ENCODE results near the gene TGOLN2.
A peak's percentile ranks its signal among the peaks of the same experiment; 100 is the strongest.
"Not testable (repeated sequence)": the region's sequence is repeated elsewhere in the genome, so short reads cannot be mapped to it uniquely, and the experiment has no call there.

Gene TGOLN2

DNA sequence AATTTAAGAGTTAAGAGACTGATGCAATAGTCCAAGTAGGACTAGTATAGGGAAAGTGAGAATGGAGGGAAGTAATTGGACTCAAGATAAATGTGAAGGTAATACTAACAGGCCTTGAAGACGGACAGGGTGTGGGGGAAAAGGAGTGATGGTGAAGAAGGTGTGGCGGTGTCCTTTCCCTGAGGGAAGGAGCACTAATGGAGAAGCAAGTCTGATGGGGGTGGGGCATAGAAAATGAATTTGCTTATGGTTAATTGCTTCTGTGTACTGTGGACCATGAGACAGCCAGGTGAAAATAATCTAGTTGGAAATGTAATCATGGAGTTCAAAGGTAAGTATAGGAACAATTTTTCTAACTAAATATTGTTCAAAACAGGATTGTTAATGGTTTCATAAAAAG is 7.1 kb upstream of the TGOLN2 start:
- DNase-seq, result no peak

DNA sequence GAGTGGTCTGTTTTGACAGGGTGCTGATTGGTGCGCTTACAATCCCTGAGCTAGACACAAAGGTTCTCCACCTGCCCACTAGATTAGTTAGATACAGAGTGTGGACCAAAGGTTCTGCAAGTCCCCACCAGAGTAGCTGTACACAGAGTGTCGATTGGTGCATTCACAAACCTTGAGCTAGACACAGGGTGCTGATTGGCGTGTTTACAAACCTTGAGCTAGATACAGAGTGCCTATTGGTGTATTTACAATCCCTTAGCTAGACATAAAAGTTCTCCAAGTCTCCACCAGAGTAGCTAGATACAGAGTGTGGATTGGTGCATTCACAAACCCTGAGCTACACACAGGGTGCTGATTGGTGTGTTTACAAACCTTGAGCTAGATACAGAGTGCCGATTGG is 6.1 kb upstream of the TGOLN2 start:
- not testable (repeated sequence) for DNase-seq

DNA sequence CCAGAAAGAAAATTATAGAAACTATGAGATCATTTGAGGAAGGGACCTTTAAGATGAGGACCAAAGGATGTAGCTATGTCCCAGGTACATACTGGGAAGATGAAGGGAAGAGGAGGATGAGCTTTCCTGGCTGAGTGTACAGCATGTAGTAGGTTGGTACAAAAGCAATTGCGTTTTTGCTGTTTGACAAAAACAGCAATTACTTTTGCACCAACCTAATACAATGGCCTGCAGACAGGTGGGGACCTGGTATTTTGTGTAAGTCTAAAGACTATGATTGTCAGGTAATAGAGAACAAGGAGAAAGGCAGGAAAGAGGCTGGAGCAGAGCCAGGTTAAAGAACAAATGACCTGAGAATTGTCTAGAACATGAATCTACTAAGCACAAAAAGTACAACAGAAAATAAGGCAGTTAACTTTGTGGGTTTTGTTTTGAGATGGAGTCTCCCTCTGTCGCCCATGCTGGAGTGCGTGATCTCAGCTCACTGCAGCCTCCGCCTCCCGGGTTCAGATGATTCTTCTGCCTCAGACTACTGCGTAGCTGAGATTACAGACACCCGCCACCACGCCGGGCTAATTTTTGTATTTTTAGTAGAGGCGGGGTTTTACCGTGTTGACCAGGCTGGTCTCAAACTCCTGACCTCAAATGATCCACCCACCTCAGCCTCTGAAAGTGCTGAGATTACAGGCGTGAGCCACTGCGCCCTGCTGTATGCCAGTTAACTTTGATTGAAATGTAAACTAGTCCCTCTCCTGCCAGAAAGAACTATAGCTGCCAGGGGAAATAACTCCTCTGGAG is 3.2 kb upstream of the TGOLN2 start:
- no peak for DNase-seq

DNA sequence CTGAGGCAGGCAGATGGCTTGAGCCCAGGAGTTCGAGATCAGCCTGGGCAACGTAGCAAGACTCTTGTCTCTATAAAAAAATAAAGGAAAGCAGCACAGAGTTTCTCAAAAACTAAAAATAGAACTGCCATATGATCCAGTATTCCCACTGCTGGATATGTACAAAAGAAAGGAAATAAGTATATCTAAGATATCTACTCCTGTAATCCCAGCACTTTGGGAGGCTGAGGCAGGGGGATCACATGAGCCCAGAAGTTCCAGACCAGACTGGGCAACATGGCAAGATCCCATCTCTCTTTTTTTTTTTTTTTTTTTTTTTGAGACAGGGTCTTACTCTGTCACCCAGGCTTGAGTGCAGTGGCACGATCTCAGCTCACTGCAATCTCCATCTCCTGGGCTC is 1.9 kb upstream of the TGOLN2 start:
- DNase-seq, result not testable (repeated sequence)

DNA sequence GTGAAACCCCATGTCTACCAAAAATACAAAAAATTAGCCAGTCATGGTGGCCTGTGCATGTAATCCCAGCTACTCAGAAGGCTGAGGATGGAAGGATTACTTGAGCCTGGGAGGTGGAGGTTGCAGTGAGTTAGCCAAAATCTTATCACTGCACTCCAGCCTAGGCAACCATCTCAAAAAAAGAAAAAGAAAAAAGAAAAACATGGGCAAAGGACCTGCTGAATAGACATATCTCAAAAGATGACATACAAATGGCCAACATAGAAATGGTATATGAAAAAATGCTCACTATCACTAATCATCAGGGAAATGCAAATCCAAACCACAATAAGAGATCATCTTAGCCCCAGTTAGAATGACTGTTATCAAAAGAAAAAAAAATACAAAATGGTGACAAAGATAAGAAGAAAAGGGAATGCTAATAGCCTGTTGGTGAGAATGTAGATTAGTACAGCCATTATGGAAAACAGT is 1.4 kb upstream of the TGOLN2 start:
- DNase-seq, result no peak

DNA sequence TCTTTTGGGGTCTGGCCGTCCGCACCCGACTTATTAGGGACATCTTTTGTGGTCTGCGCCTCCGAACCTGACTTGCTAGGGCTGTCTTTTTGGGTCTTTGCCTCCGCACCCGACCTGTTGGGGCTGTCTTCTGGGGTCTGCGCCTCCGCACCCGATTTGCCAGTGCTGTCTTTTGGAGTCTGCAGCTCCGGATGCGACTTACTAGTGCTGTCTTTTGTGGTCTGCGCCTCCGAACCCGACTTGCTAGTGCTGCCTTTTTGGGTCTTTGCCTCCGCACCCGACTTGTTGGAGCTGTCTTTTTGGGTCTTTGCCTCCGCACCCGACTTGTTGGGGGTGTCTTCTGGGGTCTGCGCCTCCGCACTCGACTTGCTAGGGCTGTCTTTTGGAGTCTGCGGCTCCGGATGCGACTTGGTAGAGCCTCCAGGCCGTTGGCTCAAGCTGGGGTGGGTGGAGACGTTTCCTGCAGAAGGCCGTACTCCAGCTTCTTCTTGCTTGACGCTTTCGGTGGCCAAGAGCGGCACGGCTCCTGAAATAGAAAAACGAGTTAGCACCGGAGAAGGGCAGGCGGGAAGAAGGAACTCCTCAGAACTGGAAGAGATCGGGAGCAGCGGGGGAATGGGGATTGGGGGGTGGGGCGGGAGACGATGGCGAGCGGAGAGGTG is 498 bp downstream of the TGOLN2 start:
- peak; percentile 29 to 45 for DNase-seq

DNA sequence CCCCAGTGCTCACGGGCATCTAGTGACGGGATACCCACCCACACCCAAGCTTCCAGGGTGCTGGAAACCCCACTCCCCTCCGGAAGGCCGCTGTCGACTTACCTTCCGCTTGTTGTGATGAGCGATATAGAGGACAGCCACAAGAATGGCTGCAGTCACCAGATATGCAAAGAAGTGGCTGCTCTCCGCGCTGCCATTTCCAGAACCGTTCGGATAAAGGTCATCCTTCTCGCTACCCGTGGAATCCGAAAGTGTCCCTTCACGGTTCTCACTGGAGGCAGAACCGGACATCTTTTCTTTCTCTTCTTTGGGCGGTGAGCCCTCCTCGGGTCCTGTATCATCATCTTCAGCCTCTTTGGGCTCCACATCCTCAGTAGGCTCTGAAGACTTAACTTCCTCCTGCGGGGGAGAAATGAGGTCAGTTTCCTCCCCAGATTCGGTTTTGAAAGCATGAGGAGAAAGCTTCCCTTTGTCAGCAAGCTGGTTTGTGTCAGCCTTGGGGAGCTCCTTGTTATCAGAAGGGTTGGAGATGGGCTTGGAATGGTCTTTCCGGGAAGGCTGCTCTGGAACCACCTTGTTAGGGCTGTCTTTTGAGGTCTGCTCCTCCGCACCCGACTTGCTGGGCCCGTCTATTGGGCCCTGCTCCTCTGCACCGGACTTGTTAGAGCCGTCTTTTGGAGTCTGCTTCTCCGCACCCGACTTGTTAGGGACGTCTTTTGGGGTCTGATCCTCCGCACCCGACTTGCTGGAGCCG is 1.2 kb downstream of the TGOLN2 start:
- DNase-seq, result peak in 1 of 2 experiments; percentile 43

DNA sequence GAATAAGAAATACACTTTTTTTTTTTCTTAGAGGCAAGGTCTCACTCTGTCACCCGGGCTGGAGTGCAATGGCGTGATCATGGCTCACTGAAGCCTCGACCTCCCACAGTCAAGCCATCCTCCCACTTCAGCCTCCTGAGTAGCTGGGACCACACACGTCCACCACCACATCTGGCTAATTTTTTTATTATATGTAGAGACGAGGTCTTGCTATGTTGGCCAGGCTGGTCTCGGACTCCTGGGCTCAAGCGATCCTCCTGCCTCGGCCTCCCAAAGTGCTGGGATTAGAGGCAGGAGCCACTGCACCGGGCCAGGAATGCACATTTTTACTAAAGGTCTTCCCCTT is 2.4 kb downstream of the TGOLN2 start:
- DNase-seq, result no peak

DNA sequence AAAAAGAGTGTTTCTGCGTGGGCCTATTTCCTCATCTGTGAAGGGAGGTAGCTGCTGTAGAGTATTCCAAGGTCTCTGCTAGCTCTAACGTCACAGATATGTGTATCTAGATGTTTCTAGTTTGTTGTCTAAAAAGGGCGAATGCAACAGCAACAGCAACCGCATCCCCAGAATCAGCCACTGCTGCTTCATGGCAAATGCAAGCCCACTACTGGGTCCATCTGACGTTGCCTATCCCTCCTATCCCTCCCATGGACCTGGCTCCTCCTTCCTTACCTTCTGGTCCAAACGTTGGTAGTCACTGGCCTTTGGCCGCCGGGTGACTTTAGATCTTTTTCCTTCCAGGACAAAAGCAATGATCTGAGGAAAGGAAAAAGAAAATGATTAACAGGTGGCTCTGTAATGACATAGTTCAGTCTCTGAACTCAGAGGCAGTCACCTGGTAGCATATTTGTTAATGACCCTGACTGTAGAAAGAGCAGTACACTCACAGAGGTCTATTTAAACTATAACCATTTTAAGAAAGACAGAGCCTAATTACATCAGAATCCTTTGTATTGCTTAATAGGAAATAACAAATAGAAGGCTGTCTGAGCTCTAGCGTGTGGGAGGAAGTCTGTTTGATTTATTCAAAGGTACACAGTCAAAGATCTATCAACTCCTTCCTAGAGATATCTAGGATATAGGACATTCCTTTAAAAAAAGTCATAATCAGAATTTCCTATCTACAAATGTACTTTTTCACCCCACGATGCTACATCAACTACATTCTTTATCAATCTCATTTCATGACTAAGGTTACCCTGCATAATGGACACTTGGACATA is 2.9 kb downstream of the TGOLN2 start:
- DNase-seq, result no peak

DNA sequence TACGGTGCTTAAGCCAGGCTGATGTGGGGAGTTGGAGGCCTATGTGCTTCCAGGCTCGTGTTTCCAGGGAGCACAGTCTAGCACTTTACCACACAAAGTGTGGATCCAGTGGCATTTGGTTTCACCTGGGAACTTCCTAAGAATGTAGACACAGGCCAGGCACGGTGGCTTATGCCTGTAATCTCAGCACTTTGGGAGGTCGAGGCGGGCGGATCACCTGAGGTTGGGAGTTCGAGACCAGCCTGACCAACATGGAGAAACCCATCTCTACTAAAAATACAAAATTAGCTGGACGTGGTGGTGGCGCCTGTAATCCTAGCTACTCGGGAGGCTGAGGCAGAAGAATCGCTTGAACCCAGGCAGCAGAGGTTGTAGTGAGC is 3.8 kb downstream of the TGOLN2 start:
- DNase-seq, result not testable (repeated sequence)

DNA sequence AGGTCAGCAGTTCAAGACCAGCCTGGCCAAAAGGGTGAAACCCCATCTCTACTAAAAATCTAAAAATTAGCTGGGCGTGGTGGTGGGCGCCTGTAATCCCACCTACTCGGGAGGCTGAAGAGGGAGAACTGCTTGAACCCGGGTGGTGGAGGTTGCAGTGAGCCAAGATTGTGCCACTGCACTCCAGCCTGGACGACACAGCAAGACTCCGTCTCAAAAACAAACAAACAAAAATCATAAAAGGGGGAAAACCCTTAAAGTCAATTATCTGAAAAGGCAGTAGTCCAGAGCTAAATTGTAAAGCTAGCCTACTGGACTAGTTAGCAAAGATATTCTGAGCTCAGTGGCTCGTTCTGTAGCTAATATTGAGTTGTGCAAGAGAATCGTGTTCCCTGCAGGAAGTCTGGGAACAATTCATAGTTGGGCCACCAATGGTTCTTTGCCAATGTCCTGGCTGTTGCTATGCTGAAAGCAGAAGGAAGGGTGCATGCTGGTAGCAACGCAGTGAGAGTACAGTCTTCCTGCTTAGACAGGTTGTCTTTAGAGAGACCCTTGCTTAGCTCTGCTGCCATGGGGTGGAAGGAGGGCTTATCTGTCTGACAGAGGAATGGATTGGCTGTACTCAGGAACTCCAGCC is 4.3 kb downstream of the TGOLN2 start:
- DNase-seq, result no peak

DNA sequence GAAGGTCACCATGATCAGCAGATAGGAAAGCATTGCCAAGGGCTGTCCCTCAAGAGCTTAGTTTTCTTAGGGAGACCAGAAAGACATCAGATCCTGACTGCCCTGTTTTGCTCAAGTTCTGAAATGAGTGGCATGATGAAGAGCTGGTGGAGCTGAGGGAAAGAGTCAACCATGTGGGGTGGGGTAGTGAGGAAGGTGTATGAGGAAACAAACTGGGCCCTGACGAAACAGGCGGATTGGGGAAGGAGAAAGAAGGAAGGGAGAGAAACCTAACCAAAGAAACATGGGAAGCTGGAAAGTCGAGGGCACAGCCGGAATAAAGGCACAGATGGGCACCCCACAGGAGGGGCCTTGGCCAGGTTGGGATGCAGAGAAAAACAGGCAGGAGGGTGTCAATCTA is 8.0 kb downstream of the TGOLN2 start:
- no peak for DNase-seq

DNA sequence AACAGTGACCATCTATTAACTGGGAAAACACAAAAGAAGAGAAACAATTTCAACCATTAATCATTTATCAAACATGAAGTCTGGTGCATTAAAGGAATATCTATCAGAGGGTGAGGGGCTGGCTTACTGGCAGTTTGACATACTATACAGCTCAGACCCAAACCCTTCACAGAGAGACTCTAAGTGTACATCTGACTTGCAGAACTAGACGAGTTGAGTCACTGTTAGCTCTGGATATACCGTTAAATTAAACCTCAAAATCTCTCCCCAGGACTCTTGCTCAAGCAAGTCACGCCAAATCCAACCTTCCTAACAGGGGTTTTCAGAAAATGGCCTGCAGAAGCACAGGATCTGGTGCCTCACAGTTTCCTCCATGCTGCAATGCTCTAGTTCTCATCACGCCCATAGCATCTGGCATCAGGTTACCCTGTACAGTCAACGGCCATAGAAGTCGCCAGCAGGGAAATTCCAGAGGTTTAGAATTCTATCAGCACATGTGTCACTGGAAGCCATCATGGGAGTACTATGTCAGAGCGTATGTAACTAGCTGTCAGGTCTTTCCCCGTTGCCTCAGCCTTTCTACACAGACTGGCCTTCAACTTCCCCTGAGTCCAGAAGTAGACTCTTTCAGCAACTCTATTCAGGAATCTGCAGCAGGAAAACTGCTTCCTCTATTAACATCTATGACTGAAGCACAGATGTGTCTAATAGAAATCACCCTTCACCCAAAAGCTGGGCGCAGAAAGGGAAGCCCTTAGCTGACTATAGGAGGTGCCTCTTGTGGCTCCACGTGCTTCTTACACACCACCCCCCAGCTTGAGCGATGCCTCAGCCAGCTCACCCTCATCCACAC is 9.3 kb downstream of the TGOLN2 start:
- DNase-seq, result peak in 1 of 2 experiments; percentile 18

DNA sequence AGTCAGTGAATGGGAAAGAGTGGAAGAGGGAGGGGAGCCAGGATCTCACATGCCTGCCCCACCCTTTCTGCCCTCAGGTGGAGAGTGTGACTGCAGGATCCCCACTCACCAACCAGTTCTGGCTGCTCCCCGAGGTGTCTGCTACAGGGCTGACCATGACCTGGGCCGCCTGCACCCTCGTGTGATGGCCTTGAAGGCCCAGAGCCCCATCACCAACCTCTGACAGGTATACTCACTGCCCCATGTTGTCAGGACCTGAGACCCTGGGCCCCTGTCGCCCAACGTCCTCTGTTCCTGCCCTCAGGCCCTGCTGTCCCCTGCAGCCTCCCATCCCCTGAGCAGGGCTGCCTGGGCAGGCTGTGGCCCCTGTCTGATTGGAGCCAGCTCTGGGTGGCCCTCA is 11.9 kb downstream of the TGOLN2 start:
- DNase-seq, result not testable (repeated sequence)

DNA sequence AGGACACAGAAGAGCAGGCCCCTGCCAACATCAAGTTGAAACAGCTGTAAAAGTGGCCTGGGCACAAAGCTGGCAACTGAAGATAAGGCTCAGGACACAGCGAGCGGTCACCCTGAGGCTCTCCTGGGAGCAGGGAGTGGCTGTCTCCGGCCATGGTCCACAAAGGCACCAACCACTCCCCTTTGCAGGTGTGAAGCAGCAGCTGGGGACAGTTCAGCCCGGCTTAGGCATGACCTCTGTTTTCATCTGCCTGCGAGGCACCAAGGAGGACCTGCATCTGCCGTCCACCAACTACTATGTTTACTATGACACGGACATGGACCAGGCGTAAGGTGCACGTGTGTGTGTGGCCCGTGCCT is 12.9 kb downstream of the TGOLN2 start:
- no peak for DNase-seq

DNA sequence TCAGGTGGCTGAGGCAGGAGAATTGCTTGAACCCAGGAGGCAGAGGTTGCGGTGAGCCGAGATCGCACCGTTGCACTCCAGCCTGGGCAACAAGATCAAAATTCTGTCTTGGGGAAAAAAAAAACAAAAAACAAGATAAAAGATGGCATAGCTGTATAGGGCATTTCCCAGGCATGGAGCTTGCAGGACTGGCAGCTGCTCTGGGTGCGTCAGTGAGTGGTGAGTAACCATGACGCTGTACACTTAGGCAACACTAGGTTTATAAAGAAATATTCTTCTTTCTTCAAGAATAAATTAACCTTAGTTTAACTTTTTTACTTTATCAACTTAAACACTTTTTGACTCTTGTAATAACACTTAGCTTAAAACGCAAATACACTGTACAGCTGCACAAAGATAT is 15.4 kb downstream of the TGOLN2 start:
- DNase-seq, result no peak

DNA sequence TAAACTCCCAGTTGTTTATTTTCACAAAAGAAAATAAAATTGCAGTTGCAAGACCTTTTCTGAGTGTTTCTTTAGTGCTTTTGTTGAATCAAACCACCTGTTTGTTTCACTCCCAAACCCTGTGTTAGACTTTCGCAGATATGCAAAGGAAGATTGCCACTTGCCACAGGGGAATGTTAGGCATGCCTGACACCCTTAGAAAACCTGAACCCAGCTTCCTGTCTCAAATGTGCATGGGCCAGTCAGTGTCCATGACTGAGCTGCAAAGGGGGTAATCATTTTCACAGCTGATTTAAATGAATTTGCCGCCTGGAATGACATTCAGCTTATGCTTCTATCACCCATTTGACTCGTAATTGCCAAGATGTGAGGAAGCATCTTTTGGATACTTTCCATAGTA is 17.5 kb downstream of the TGOLN2 start:
- DNase-seq, result no peak

DNA sequence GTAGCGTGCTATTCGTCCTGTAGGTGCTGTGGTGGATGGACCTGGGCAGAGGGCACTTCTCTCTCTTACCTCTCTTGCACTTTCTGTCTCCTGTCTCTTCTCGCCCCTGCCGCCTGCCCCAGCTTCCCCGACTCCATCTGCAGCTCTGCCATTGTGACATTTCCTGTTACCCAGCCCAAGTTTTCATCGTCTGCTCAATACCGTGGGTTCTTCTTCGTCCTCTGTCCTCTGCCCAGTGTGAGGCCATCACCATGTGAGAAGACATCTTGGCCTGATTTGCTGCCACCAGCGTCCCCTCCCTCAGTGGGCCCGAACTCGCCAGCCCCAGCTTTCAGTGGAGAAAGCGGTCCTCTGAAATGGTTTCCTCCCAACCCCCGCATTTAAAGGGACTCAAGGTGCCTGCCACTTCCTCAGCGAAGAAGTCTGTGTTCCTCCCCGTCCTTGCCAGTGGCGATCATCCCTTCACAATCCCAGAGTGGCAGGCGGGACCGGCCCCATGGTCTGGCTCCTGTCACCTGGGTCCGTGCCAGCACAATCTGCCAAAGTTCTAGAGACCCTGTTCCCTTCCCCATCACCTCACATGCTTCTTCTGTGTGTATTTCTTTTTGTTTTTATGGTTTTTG is 18.0 kb downstream of the TGOLN2 start:
- DNase-seq, result no peak

DNA sequence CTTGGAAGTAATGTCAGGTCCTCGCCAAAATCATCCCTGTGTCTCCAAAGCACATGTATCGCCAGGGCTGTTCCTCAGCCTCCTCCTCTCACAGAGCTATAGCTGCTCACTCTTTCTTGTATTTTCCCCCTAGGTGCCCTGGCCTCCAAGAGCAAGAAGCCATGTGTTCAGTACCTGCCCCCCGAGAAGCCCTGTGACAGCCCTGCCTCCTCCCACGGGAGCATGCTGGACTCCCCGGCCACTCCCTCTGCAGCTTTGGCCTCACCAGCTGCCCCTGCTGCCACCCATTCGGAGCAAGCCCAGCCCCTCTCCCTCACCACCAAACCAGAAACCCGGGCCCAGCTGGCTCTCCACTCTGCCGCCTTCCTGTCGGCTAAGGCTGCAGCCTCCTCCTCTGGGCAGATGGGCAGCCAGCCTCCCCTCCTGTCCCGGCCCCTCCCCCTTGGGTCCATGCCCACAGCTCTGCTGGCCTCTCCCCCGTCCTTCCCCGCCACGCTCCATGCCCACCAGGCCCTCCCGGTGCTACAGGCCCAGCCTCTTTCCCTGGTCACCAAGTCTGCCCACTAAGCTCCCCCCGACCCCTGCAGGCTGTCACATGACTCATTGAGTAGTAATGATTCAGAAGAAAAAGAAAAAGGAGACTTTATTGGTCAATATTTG is 18.8 kb downstream of the TGOLN2 start:
- DNase-seq, result no peak

DNA sequence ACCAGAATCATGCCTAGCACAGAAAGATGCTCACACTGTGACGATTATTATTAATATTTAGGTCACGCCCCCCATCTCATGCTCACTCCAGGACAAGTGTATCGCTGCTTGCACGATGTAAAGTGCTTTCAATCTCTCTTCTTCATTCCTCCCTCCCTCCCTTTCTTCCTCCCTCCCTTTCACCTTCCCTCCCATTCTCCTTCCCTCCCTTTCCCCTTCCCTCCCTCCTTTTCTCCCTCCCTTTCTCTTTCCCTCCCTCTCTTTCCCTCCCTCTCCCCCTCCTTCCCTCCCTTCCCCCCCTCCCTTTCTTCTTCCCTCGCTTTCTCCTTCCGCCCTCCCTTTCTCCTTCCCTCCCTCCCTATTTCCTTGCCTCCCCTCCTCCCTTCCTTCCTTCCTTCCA is 19.6 kb downstream of the TGOLN2 start:
- DNase-seq, result no peak

DNA sequence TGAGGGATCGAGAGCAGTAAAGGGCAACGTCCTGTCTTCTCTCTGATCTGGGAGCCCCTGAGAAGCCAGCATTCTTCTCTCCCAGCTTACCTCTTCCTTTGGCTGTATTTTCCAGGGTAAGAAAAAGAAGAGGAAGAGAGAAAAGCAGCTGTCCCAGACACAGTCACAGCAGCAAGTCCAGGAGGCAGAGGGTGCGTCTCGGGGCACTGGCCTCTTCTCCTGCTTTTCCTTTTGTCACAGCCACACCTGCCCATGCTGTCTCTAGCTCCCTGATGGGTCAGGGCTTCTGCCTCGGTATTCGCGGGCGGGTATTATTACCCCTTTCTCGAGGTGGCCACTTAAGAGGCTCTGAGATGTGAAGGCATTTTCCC is 20.3 kb downstream of the TGOLN2 start:
- DNase-seq, result no peak
